ENCODE data around the gene KDM4C.

Gene KDM4C

DNA sequence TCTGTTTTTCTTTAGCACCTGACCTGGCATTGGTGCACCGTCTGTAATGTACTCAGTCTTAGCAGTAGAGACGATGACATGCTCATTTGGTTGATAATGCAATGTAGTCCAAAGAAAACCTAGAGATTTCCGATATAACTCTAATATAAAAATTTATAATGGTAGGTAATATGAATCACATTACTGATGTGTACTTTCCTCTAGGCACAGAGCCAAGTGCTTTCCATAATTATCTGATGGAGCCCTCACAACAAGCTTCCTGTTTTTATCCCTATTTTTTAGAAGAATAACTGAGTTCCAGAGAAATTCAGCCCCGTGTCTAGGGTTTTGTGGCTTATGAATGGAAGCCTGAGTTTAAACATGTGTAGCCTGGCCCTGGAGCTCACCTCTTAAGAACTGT lies 53.7 kb downstream of the KDM4C start:
- DNase-seq, result no peak

DNA sequence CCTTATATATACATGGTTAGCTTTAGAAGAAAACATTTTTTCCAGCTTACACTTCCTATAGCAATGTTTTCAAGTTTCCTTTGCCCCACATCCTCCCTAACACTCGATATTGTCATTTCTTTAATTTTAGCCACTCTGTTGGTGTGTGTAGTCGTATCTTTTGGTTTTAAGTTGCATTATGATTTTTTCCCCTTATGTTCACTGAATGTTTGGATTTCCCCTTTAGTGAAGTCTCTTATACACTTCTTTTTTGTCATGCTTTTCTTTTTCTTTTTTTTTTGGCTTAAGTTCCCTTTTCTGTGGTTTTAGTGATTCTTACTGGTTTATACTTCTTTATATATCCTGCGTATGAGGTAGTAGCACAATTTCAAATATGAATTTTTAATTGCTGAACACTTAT lies 58.8 kb downstream of the KDM4C start:
- DNase-seq, result no peak

GRCh38 chr9:6818292-6818922 lies 60.6 kb downstream of the KDM4C start:
- DNase-seq, result no peak

GRCh38 chr9:6819112-6819511 lies 61.3 kb downstream of the KDM4C start:
- DNase-seq, result no peak

- DNase-seq, result no peak
Observed at GRCh38 chr9:6819529-6819928, 61.8 kb downstream of the KDM4C start.

- DNase-seq, result no peak
Observed at GRCh38 chr9:6822696-6823095, 64.9 kb downstream of the KDM4C start.

GRCh38 chr9:6827439-6828145 lies 69.8 kb downstream of the KDM4C start:
- no peak for DNase-seq

DNA sequence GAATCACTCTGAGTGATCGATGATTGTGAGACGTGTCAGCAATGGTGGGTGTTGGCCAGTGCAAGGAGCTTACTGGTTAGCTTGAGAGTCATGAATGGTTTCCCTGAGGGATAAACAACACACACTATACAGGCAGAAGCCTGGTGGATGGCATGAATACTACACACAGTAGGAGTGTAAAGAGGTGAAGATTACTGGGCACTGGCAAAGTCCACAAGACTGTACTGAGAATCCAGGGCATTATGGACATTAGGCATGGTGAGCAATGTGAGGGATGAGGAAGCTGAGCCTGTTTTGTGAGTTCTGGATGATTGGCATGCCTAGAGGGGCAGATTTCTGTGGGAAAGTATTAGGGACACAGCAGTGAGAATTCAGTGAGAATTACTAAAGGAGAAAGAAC lies 71.3 kb downstream of the KDM4C start:
- no peak for DNase-seq

- DNase-seq, result no peak
Observed at GRCh38 chr9:6829536-6829935, 71.8 kb downstream of the KDM4C start.

DNA sequence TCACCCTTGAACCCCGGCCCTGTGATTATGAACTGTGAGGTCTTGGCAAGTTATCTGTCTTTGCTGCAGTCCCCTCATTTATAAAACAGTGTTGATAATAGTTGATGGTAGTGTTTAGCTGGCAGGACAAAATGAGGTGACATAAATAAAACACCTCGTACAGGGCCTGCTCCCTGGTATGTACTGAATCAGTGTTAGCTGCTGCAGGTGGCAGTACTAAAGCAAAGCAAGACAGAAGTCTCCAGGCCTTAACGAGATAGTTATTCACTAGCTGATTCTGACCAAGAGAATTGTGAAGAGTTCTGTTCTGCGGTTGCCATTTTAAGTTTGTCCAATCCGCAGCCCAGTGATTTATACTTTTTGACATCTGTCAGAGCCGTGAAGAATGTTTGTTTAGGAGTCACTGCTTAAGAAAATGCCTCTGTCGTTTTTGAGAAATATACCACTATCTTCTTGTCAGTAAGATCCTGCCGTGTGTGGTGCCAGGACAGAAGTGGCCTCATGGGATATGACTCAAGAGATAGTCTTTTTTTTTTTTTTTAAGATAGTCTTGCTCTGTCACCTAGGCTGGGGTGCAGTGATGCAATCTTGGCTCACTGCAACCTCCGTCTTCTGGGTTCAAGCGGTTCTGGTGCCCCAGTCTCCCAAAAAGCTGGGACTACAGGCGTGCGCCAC lies 75.9 kb downstream of the KDM4C start:
- no peak for DNase-seq

DNA sequence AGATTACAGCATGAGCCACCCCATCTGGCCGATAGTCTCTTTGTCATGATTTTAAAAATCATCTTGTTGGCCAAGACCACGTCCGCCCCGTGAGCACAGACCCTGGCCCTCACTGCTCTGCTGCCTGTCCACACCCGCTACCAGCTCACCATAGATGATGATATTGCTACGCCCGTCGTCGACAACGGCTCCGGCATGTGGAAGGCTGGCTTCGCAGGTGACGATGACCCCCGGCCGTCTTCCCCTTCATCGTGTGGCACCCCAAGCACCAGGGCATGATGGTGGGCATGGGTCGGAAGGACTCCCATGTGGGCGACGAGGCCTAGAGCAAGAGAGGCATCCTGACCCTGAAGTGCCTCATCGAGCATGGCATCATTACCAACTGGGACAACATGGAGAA lies 76.5 kb downstream of the KDM4C start:
- no peak for DNase-seq

DNA sequence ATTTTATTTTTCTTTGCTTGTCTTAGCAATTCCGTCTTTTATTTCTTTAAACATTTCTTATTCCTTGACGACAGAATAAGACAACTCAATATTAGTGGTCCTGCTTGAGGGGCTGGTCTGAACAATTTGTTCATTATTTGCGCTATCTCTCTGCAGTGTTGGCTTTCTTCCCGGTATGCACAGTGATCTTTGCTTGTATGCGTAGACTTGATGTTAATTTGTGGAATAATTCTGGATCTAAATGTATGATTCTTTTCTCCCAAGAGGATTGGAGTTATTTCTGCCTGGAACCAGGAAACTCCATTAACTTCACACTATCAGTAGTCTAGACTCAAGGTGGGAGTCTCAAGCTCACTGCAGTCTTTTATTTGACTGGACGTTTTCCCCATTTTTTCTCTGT lies 80.4 kb downstream of the KDM4C start:
- DNase-seq, result no peak

- DNase-seq, result no peak
Observed at GRCh38 chr9:6842584-6842947, 84.8 kb downstream of the KDM4C start.

DNA sequence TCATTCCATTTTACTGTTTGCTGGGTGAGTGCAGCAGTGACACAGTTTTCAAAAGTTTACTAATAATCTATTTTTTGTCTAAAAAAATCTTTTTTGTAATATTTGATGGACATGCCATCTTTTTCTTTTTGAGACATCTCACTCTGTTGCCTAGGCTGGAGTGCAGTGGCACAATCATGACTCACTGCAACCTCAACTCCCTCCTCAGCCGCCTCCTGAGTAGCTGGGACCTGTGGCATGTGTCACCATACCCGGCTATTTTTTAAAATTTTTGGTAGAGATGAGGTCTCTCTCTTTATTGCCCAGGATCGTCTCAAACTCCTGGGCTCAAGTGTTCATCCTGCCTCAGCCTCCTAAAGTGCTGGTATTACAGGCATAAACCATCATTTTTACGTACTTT lies 86.0 kb downstream of the KDM4C start:
- no peak for DNase-seq

- no peak for DNase-seq
Observed at GRCh38 chr9:6844267-6844666, 86.5 kb downstream of the KDM4C start.

GRCh38 chr9:6845128-6845826 lies 87.5 kb downstream of the KDM4C start:
- DNase-seq, result no peak

DNA sequence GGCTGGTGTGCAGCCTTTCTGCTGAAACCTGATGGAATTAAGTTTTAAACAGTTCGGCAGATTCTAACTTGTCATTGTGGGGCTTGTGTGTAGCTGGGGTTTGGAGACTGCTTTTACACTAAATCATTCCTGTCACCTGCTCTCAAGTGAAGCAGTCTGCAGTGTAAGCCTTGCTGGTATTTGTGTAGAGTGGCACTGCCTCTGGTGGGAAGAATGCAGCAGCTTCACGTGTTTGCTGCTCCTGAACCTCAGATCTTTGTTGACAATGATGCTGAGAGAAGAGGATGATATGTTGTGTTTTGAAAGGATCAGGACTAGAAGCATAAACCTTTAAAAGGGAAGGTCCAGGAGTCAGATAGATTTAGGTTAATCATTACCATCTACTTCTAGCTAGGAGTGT lies 88.1 kb downstream of the KDM4C start:
- DNase-seq, result no peak

DNA sequence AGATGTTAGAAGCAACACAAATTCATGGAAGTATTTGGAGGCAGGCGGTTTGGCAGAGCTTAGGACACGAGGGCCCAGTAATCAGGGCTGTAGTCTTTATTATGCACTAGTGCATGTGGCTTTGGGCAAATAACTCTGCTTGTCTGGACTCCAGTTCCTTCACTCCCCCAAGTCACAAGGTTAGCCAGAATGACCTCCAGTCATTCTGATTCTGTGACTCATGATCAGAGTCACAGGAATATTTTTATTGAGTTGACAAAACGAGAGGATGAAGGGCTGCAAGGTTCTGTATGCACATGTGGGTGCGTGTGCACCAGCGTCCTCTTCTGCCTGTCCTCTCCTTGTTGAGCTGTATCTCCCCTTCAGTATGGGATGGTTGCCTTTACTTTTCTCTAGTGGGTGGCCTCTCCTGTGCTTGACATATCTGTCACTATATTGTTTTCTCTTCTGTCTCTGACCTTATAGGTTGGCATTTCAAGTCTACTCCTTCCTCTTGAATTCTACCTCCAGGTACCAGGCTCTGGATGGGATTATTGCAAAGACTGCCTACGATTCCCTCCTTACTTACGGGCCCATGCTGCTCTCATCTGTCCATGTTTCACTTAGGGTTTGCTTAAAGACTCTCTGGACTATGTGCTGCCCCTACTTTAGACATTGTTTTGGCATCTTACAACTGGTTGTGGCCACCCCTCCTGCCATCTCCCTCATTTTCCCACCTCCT lies 94.6 kb downstream of the KDM4C start:
- no peak for DNase-seq

DNA sequence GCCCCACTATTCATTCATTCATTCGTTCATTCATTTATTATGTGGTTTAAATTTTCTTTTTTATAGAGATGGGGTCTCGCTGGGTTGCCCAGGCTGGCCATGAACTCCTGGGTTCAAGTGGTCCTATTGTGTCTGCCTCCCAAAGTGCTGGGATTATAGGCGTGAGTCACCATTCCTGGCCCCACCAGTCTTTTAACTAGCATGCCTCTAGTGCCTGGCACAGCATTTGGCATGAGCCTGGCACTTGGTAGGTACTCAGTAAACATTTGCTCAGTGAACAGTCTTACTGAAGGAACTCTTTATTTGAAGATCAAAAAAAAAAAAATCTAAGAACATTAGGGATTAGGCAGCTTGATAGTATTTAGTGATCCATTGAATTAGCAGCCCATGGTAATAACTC lies 98.1 kb downstream of the KDM4C start:
- no peak for DNase-seq

DNA sequence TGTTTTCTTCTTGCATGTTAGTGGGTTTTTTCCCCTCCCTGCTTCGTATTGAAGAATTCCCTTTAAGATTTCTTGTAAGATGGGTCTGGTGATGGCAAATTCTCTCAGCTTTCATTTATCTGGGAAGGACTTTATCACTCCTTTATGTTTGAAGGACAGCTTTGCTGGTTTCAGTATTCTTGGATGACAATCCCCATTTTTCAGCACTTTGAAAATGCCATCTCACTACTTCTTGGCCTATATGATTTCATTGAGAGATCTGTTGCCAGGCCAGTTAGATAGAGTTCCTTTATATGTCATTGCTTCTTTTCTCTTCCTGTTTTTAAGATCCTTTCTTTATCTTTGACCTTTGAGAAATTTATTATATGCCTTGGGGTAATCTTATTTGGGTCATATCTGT lies 106.3 kb downstream of the KDM4C start:
- DNase-seq, result no peak

GRCh38 chr9:6869081-6869948 lies 111.5 kb downstream of the KDM4C start:
- no peak for DNase-seq

GRCh38 chr9:6870149-6870548 lies 112.4 kb downstream of the KDM4C start:
- DNase-seq, result no peak

Data from stimulated activated naive CD4-positive, alpha-beta T cell treated with Interleukin-2 at 50 U/mL for 16 hours (primary cell).